Activated naive CD8-positive, alpha-beta T cell treated with anti-CD3 and anti-CD28 coated beads, Interleukin-2, amount 50 U/mL, for 24 hours (primary cell): ENCODE data around the gene TRDN.
"Not testable (repeated sequence)": the region's sequence is repeated elsewhere in the genome, so short reads cannot be mapped to it uniquely, and the experiment has no call there.

Experiments
- ATAC-seq: fragments of 150-1000 bp; cut with Tn5 transposase; one replicate; pipeline ENCODE4 v1.10.0; 2021
- DNase-seq: peaks from one replicate; pipeline ENCODE4 v3.0.0; 2021
- H3K27ac Mint-ChIP-seq: one replicate; pipeline ENCODE4 v1.8.0; 2021; ENCODE audit warnings: mild to moderate bottlenecking, mixed read lengths
- H3K27me3 Mint-ChIP-seq: one replicate; pipeline ENCODE4 v1.8.0; 2021; ENCODE audit warnings: mixed read lengths
- H3K36me3 Mint-ChIP-seq: one replicate; pipeline ENCODE4 v1.8.0; 2021; ENCODE audit warnings: low read depth, mixed read lengths
- H3K4me1 Mint-ChIP-seq: one replicate; pipeline ENCODE4 v1.8.0; 2021; ENCODE audit warnings: mixed read lengths
- H3K4me3 Mint-ChIP-seq: one replicate; pipeline ENCODE4 v1.8.0; 2021; ENCODE audit warnings: mild to moderate bottlenecking, moderate library complexity, mixed read lengths
- H3K9me3 Mint-ChIP-seq: one replicate; pipeline ENCODE4 v1.8.0; 2021; ENCODE audit warnings: mixed read lengths

Gene TRDN

GRCh38 chr6:123332070-123332469 is 304.7 kb downstream of the TRDN start:
- no peak overlapping the region for H3K4me3 Mint-ChIP-seq
- H3K36me3 Mint-ChIP-seq, result no peaks in the 10 kb centered on the region
- no peak for DNase-seq
- ATAC-seq, result no peak
- no peaks in the 10 kb centered on the region for H3K27me3 Mint-ChIP-seq
- H3K9me3 Mint-ChIP-seq, result no peaks in the 10 kb centered on the region
- no peaks in the 10 kb centered on the region for H3K4me1 Mint-ChIP-seq
- no peak overlapping the region for H3K27ac Mint-ChIP-seq

DNA sequence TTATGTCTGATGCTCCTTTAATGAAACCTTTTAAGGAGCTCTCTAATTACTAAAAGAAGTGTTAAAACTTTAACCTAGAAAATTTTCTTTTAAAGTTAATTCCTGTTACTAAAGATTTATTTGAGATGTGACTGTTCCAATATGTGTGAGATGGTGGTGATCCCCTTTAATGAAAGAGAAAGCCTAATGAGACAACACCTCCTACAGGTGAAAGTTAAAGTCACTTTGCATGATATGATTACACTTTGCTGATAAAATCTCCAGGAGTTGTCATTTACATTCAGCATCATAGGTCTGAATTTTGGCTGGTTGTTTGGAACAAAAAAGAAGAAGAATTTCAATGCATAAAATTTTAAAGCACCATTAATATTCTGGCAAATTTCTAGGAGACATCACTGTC is 307.4 kb downstream of the TRDN start:
- no peaks in the 10 kb centered on the region for H3K27me3 Mint-ChIP-seq
- H3K36me3 Mint-ChIP-seq, result no peaks in the 10 kb centered on the region
- ATAC-seq (no peak), DNase-seq (no peak)
- no peaks in the 10 kb centered on the region for H3K9me3 Mint-ChIP-seq
- no peak overlapping the region for H3K4me3 Mint-ChIP-seq
- no peak overlapping the region for H3K27ac Mint-ChIP-seq
- H3K4me1 Mint-ChIP-seq, result no peaks in the 10 kb centered on the region

GRCh38 chr6:123323452-123324329 is 313.1 kb downstream of the TRDN start:
- no peak for ATAC-seq
- H3K36me3 Mint-ChIP-seq, result no peaks in the 10 kb centered on the region
- H3K4me1 Mint-ChIP-seq, result no peaks in the 10 kb centered on the region
- no peak overlapping the region for H3K27ac Mint-ChIP-seq
- no peaks in the 10 kb centered on the region for H3K27me3 Mint-ChIP-seq
- no peak for DNase-seq
- H3K9me3 Mint-ChIP-seq, result no peaks in the 10 kb centered on the region
- H3K4me3 Mint-ChIP-seq, result no peak overlapping the region

- no peaks in the 10 kb centered on the region for H3K36me3 Mint-ChIP-seq
- H3K27ac Mint-ChIP-seq, result no peak overlapping the region
- DNase-seq (no peak), ATAC-seq (no peak)
- H3K27me3 Mint-ChIP-seq, result no peaks in the 10 kb centered on the region
- H3K9me3 Mint-ChIP-seq, result no peaks in the 10 kb centered on the region
- no peak overlapping the region for H3K4me3 Mint-ChIP-seq
- no peaks in the 10 kb centered on the region for H3K4me1 Mint-ChIP-seq
These were observed 315.7 kb downstream of the TRDN start for GRCh38 chr6:123321020-123321419.

GRCh38 chr6:123316733-123317323 is 319.9 kb downstream of the TRDN start:
- H3K4me3 Mint-ChIP-seq, result no peak overlapping the region
- H3K27ac Mint-ChIP-seq, result no peak overlapping the region
- H3K9me3 Mint-ChIP-seq, result peaks cover 4% of the 10 kb centered on the region
- no peaks in the 10 kb centered on the region for H3K36me3 Mint-ChIP-seq
- no peak for ATAC-seq
- no peak for DNase-seq
- H3K4me1 Mint-ChIP-seq, result no peaks in the 10 kb centered on the region
- H3K27me3 Mint-ChIP-seq, result no peaks in the 10 kb centered on the region

DNA sequence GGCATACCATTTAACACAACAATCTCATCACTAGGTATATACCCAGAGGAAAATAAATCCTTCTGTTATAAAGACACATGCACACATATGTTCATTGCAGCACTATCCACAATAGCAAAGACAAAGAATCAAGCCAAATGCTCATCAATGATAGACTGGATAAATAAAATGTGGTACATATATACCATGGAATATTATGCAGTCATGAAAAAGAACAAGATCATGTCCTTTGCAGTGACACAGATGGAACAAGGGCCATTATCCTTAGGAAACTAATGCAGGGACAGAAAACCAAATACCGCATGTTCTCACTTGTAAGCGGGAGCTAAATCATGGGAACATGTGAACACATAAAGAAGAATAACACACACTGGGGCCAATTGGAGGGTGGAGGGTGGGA is 322.3 kb downstream of the TRDN start:
- not testable (repeated sequence) for DNase-seq, H3K4me3 Mint-ChIP-seq, H3K4me1 Mint-ChIP-seq, H3K27me3 Mint-ChIP-seq, ATAC-seq, H3K9me3 Mint-ChIP-seq, H3K36me3 Mint-ChIP-seq, H3K27ac Mint-ChIP-seq

GRCh38 chr6:123309130-123309529 is 327.6 kb downstream of the TRDN start:
- Mint-ChIP-seq H3K4me1 (no peaks in the 10 kb centered on the region), H3K27me3 (no peaks in the 10 kb centered on the region), H3K36me3 (no peaks in the 10 kb centered on the region), H3K27ac (no peak overlapping the region), H3K9me3 (peaks cover 4% of the 10 kb centered on the region), H3K4me3 (no peak overlapping the region)
- DNase-seq, result no peak
- no peak for ATAC-seq

DNA sequence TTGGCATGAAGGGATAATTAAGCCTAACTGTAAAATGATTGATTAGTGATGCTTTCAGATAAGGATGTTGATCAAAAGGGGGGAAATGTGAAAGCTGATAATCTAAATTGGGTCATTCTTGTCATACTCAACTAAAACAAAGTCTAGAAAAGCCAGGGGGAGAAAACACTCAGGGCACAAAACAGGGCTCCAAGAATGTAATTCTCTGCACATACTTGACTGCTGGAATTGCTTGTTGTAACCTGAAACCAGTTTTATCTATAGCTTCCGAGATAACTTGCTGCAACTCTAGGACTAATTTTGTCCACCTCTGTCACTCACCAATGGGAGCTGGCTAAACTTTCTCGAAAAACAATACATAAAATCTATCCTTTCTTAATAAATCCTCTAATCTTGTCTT is 330.4 kb downstream of the TRDN start:
- Mint-ChIP-seq H3K36me3 (no peaks in the 10 kb centered on the region), H3K4me3 (no peak overlapping the region), H3K27me3 (no peaks in the 10 kb centered on the region), H3K9me3 (no peaks in the 10 kb centered on the region), H3K4me1 (no peaks in the 10 kb centered on the region), H3K27ac (no peak overlapping the region)
- ATAC-seq, result no peak
- no peak for DNase-seq

DNA sequence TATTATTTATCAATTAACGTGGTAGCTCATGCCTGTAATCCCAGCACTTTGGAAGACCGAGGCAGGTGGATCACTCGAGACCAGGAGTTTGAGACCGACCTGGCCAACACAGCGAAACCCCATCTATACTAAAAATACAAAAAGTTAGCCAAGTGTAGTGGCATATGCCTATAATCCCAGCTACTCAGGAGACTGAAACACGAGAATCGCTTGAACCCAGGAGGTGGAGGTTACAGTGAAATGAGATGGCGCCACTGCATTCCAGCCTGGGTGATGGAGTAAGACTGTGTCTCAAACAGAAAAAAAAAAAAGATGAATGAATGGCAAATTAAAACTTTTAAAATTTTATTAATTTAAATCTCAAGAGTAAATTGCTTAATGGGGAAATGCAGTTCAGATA is 341.1 kb downstream of the TRDN start:
- no peak overlapping the region for H3K4me3 Mint-ChIP-seq
- H3K36me3 Mint-ChIP-seq, result no peaks in the 10 kb centered on the region
- no peak overlapping the region for H3K27ac Mint-ChIP-seq
- no peaks in the 10 kb centered on the region for H3K27me3 Mint-ChIP-seq
- ATAC-seq (no peak), DNase-seq (no peak)
- no peaks in the 10 kb centered on the region for H3K9me3 Mint-ChIP-seq
- H3K4me1 Mint-ChIP-seq, result no peaks in the 10 kb centered on the region

GRCh38 chr6:123295181-123295580 is 341.6 kb downstream of the TRDN start:
- DNase-seq (no peak), ATAC-seq (no peak)
- H3K9me3 Mint-ChIP-seq, result no peaks in the 10 kb centered on the region
- H3K27me3 Mint-ChIP-seq, result no peaks in the 10 kb centered on the region
- no peaks in the 10 kb centered on the region for H3K36me3 Mint-ChIP-seq
- no peaks in the 10 kb centered on the region for H3K4me1 Mint-ChIP-seq
- H3K27ac Mint-ChIP-seq, result no peak overlapping the region
- H3K4me3 Mint-ChIP-seq, result no peak overlapping the region

GRCh38 chr6:123288649-123289048 is 348.1 kb downstream of the TRDN start:
- no peaks in the 10 kb centered on the region for H3K36me3 Mint-ChIP-seq
- peaks cover 9% of the 10 kb centered on the region for H3K9me3 Mint-ChIP-seq
- no peak overlapping the region for H3K27ac Mint-ChIP-seq
- no peak overlapping the region for H3K4me3 Mint-ChIP-seq
- no peaks in the 10 kb centered on the region for H3K27me3 Mint-ChIP-seq
- no peak for DNase-seq
- ATAC-seq, result no peak
- no peaks in the 10 kb centered on the region for H3K4me1 Mint-ChIP-seq

- H3K36me3 Mint-ChIP-seq, result no peaks in the 10 kb centered on the region
- no peaks in the 10 kb centered on the region for H3K27me3 Mint-ChIP-seq
- H3K27ac Mint-ChIP-seq, result no peak overlapping the region
- H3K4me3 Mint-ChIP-seq, result no peak overlapping the region
- H3K9me3 Mint-ChIP-seq, result peaks cover 4% of the 10 kb centered on the region
- no peak for ATAC-seq
- no peak for DNase-seq
- H3K4me1 Mint-ChIP-seq, result no peaks in the 10 kb centered on the region
These were observed 360.2 kb downstream of the TRDN start for GRCh38 chr6:123276546-123276980.

DNA sequence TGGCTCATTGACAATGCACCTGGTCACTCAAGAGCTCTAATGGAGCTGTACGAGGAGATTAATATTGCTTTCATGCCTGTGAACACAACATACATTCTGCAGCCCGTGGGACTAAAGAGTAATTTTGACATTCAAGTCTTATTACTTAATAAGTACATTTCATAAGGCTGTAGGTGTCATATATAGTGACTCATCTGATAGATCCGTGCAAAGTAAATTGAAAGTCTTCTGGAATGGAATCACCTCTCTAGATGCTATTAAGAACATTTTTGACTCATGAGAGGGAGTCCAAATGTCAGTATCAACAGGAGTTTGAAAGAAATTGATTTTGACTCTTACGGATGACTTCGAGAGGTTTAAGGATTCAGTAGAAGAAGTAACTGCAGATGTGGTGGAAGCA is 372.8 kb downstream of the TRDN start:
- H3K4me1 Mint-ChIP-seq, result no peaks in the 10 kb centered on the region
- DNase-seq (no peak), ATAC-seq (no peak)
- no peak overlapping the region for H3K27ac Mint-ChIP-seq
- no peaks in the 10 kb centered on the region for H3K36me3 Mint-ChIP-seq
- no peaks in the 10 kb centered on the region for H3K27me3 Mint-ChIP-seq
- H3K4me3 Mint-ChIP-seq, result no peak overlapping the region
- H3K9me3 Mint-ChIP-seq, result no peaks in the 10 kb centered on the region

DNA sequence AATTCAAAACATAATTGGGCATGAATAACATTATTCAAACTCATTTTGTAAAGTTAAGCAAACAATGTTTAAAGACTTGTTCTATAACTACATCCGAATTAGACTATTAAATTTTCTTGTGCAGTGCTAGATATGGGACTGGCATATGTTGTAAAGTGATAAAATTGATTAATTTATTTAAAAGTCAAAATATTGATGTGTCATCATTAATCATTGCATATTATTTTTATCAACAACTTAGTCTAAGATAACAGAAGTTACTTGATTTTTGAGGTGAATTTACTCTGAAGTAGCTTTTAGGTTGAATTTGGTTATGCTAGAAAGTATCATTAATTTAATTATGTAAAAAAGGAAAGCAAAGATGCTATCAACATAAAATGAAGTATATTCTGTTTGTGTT is 396.1 kb downstream of the TRDN start:
- no peak for DNase-seq
- no peaks in the 10 kb centered on the region for H3K4me1 Mint-ChIP-seq
- peaks cover 15% of the 10 kb centered on the region for H3K9me3 Mint-ChIP-seq
- no peaks in the 10 kb centered on the region for H3K36me3 Mint-ChIP-seq
- no peak for ATAC-seq
- H3K4me3 Mint-ChIP-seq, result no peak overlapping the region
- no peak overlapping the region for H3K27ac Mint-ChIP-seq
- H3K27me3 Mint-ChIP-seq, result no peaks in the 10 kb centered on the region

DNA sequence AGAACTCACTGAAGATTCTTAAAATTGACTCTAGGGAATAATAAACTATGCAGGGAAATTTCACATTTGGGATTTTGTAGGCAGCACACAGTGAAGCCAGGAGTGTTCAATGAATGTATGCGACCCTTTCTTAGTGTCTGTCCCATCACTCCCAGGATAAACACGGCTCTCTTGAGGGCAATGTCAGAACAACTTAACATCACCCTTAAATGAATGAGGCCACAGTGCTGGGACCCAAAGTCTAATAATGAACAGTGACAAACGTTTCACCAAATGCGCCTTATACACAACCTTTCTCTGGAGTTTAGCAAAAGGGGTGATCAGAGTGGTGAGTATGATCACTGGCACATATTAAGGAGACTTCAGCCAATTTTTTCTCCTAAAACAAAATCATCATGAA is 403.4 kb downstream of the TRDN start:
- DNase-seq (no peak), ATAC-seq (no peak)
- H3K4me3 Mint-ChIP-seq, result no peak overlapping the region
- H3K27me3 Mint-ChIP-seq, result no peaks in the 10 kb centered on the region
- H3K36me3 Mint-ChIP-seq, result no peaks in the 10 kb centered on the region
- no peak overlapping the region for H3K27ac Mint-ChIP-seq
- no peaks in the 10 kb centered on the region for H3K9me3 Mint-ChIP-seq
- no peaks in the 10 kb centered on the region for H3K4me1 Mint-ChIP-seq
